ENCODE data around the gene PHF1.

Gene PHF1

GRCh38 chr6:33419580-33420490 lies 9.0 kb downstream of the PHF1 start, which contains the start of gene SYNGAP1:
Gene SYNGAP1 (plus strand): TSS chr6:33420065. CDS start chr6:33420265, 200 bp downstream.
- H3K4me3 ChIP-seq (ENCODE audit: low read depth in 1 of 2, low read length in 1 of 2), result peak within 1 kb of the TSS in 1 of 2 experiments; percentile 60

GRCh38 chr6:33420491-33421343 lies 9.9 kb downstream of the PHF1 start:
- TF ChIP-seq CTCF (IDR thresholded peaks at IDR 0.05), result no peak
- Histone ChIP-seq H3K4me1 (ENCODE audit: control insufficient read depth in 1 of 2, insufficient read depth in 1 of 2, low read depth in 1 of 2, low read length in 1 of 2) (peaks cover 29 to 31% of the 10 kb centered on the region in 2 experiments), H3K4me3 (ENCODE audit: low read depth in 1 of 2, low read length in 1 of 2) (no peak overlapping the region), H3K36me3 (peaks cover 5% of the 10 kb centered on the region), H3K9me3 (no peaks in the 10 kb centered on the region), H3K27ac (no peak overlapping the region), H3K27me3 (peaks cover 41% of the 10 kb centered on the region)

More at GRCh38 chr6:33419580-33420490, 9.0 kb downstream of the PHF1 start, which contains the start of gene SYNGAP1:
- Histone ChIP-seq H3K27ac (peak within 1 kb of the TSS; percentile 85), H3K36me3 (peaks cover 14% of the 10 kb centered on the region), H3K9me3 (no peaks in the 10 kb centered on the region), H3K4me1 (ENCODE audit: control insufficient read depth in 1 of 2, insufficient read depth in 1 of 2, low read depth in 1 of 2, low read length in 1 of 2) (peaks cover 20 to 24% of the 10 kb centered on the region in 2 experiments), H3K27me3 (peaks cover 41% of the 10 kb centered on the region)
- no peak for TF ChIP-seq CTCF (IDR thresholded peaks at IDR 0.05)

GRCh38 chr6:33421344-33421643 lies 10.5 kb downstream of the PHF1 start:
- TF ChIP-seq CTCF (IDR thresholded peaks at IDR 0.05), result no peak
- H3K4me3 ChIP-seq (ENCODE audit: low read depth in 1 of 2, low read length in 1 of 2), result no peak overlapping the region
- no peaks in the 10 kb centered on the region for H3K36me3 ChIP-seq
- no peaks in the 10 kb centered on the region for H3K9me3 ChIP-seq
- H3K27ac ChIP-seq, result no peak overlapping the region
- H3K27me3 ChIP-seq, result peaks cover 45% of the 10 kb centered on the region
- peaks cover 35% of the 10 kb centered on the region in 2 experiments for H3K4me1 ChIP-seq (ENCODE audit: control insufficient read depth in 1 of 2, insufficient read depth in 1 of 2, low read depth in 1 of 2, low read length in 1 of 2)

GRCh38 chr6:33423777-33424176 lies 13.0 kb downstream of the PHF1 start:
- Histone ChIP-seq H3K36me3 (no peaks in the 10 kb centered on the region), H3K27ac (no peak overlapping the region), H3K4me3 (ENCODE audit: low read depth in 1 of 2, low read length in 1 of 2) (no peak overlapping the region), H3K4me1 (ENCODE audit: control insufficient read depth in 1 of 2, insufficient read depth in 1 of 2, low read depth in 1 of 2, low read length in 1 of 2) (peaks cover 33 to 39% of the 10 kb centered on the region in 2 experiments), H3K27me3 (peaks cover 67% of the 10 kb centered on the region), H3K9me3 (no peaks in the 10 kb centered on the region)
- TF ChIP-seq CTCF (IDR thresholded peaks at IDR 0.05), result no peak

GRCh38 chr6:33424855-33425667 lies 14.2 kb downstream of the PHF1 start:
- H3K36me3 ChIP-seq, result no peaks in the 10 kb centered on the region
- H3K27ac ChIP-seq, result peak overlapping the region; percentile 53
- no peak for TF ChIP-seq CTCF (IDR thresholded peaks at IDR 0.05)
- peaks cover 30 to 37% of the 10 kb centered on the region in 2 experiments for H3K4me1 ChIP-seq (ENCODE audit: control insufficient read depth in 1 of 2, insufficient read depth in 1 of 2, low read depth in 1 of 2, low read length in 1 of 2)
- H3K9me3 ChIP-seq, result no peaks in the 10 kb centered on the region
- H3K27me3 ChIP-seq, result peaks cover 70% of the 10 kb centered on the region
- H3K4me3 ChIP-seq (ENCODE audit: low read depth in 1 of 2, low read length in 1 of 2), result peak overlapping the region; percentile 57 to 80

Measured in neutrophil (primary cell).